Osteoblast (primary cell): Measurements from ENCODE around the gene CPLX3. TPM values are rescaled to one million over a fixed set of nuclear protein-coding genes. Genes with fewer than 3 reads are reported as not detected.
"Not testable (repeated sequence)": the region's sequence is repeated elsewhere in the genome, so short reads cannot be mapped to it uniquely, and the experiment has no call there.

Source experiments
- DNase-seq: peaks from one replicate; pipeline ENCODE4 v3.0.0; 2011; ENCODE audit warnings: low spot score, mixed read lengths; ENCODE audit not compliant: insufficient read length; ENCODE audit errors: missing footprints
- H2AFZ ChIP-seq: 2 replicates; pipeline ENCODE4 v1.6.0; 2011; ENCODE audit warnings: mild to moderate bottlenecking, low read length
- H3K27ac ChIP-seq: 2 replicates; pipeline ENCODE4 v1.5.1; 2011; ENCODE audit warnings: mild to moderate bottlenecking, low read depth, low read length, moderate library complexity
- H3K27me3 ChIP-seq: 2 replicates; pipeline ENCODE4 v1.6.0; 2012; ENCODE audit warnings: mild to moderate bottlenecking, control low read depth, inconsistent platforms, low read length, moderate library complexity; ENCODE audit not compliant: insufficient read depth
- H3K36me3 ChIP-seq: 2 replicates; pipeline ENCODE4 v1.5.1; 2011; ENCODE audit warnings: mild to moderate bottlenecking, low read length, control low read depth, moderate library complexity; ENCODE audit not compliant: insufficient read depth
- H3K4me1 ChIP-seq: 2 replicates; pipeline ENCODE4 v1.5.1; 2011; ENCODE audit warnings: mild to moderate bottlenecking, low read length, control low read depth, moderate library complexity; ENCODE audit not compliant: insufficient read depth
- H3K4me2 ChIP-seq: 2 replicates; pipeline ENCODE4 v1.6.0; 2011; ENCODE audit warnings: mild to moderate bottlenecking, low read length; ENCODE audit not compliant: insufficient read depth
- H3K4me3 ChIP-seq: fragments of 200-600 bp; sonication (generic); 3 replicates; pipeline ENCODE4 v1.5.1; 2012; ENCODE audit warnings: mild to moderate bottlenecking, low read length, inconsistent platforms; ENCODE audit not compliant: insufficient read depth
- H3K79me2 ChIP-seq: 2 replicates; pipeline ENCODE4 v1.6.0; 2012; ENCODE audit warnings: mild to moderate bottlenecking, low read length, control low read depth, inconsistent platforms; ENCODE audit not compliant: insufficient read depth
- H3K9me3 ChIP-seq: 2 replicates; pipeline ENCODE4 v1.5.1; 2011; ENCODE audit warnings: low read depth, low read length, control low read depth
- H4K20me1 ChIP-seq: 2 replicates; pipeline ENCODE4 v1.6.0; 2012; ENCODE audit warnings: mild to moderate bottlenecking, low read length, control low read depth; ENCODE audit not compliant: insufficient read depth
- total RNA-seq: library from RNA; depleted of rRNA; stranded (reverse); fragments of >200 nt; gene quantifications from 2 replicates; pipeline ENCODE4 v1.2.3, GENCODE V29; 2012
- TF ChIP-seq, protein P1 (sequence below): IDR thresholded peaks from 2 replicates; pipeline ENCODE4 v1.5.1; 2011; ENCODE audit warnings: mild to moderate bottlenecking, low read depth, low read length, moderate library complexity; ENCODE audit errors: extremely low read depth

The CPLX3 gene
- total RNA-seq, 1 donor: not detected

DNA sequence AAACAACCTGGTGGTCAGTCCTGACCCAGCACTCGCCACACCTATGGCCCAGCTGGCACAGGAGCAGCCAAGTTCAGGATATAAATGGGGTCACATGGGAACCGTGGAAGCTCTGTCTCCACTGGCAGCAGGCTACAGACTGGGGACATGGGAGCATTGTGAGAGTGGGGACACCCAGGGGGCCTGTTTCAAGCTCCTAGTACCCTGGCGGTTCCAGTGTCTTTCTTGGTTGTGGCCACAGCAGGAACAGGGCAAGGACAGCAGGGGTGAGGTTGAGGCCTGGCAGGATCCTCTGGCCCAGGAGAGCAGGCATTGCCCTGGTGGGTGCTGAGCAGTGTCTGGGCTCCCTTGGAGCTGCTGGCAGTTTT lies 42.6 kb upstream of the CPLX3 start:
- TF ChIP-seq, protein P1, sequence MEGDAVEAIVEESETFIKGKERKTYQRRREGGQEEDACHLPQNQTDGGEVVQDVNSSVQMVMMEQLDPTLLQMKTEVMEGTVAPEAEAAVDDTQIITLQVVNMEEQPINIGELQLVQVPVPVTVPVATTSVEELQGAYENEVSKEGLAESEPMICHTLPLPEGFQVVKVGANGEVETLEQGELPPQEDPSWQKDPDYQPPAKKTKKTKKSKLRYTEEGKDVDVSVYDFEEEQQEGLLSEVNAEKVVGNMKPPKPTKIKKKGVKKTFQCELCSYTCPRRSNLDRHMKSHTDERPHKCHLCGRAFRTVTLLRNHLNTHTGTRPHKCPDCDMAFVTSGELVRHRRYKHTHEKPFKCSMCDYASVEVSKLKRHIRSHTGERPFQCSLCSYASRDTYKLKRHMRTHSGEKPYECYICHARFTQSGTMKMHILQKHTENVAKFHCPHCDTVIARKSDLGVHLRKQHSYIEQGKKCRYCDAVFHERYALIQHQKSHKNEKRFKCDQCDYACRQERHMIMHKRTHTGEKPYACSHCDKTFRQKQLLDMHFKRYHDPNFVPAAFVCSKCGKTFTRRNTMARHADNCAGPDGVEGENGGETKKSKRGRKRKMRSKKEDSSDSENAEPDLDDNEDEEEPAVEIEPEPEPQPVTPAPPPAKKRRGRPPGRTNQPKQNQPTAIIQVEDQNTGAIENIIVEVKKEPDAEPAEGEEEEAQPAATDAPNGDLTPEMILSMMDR: no peak
- Histone ChIP-seq H2AFZ (no peak overlapping the region), H3K4me2 (peak overlapping the region; percentile 86), H3K27ac (peak overlapping the region; percentile 18), H3K36me3 (no peaks in the 10 kb centered on the region), H3K9me3 (no peaks in the 10 kb centered on the region), H3K4me3 (peak overlapping the region; percentile 88), H3K79me2 (peaks cover 65% of the 10 kb centered on the region), H4K20me1 (peaks cover 52% of the 10 kb centered on the region), H3K4me1 (peaks cover 57% of the 10 kb centered on the region), H3K27me3 (no peaks in the 10 kb centered on the region)
- no peak for DNase-seq

DNA sequence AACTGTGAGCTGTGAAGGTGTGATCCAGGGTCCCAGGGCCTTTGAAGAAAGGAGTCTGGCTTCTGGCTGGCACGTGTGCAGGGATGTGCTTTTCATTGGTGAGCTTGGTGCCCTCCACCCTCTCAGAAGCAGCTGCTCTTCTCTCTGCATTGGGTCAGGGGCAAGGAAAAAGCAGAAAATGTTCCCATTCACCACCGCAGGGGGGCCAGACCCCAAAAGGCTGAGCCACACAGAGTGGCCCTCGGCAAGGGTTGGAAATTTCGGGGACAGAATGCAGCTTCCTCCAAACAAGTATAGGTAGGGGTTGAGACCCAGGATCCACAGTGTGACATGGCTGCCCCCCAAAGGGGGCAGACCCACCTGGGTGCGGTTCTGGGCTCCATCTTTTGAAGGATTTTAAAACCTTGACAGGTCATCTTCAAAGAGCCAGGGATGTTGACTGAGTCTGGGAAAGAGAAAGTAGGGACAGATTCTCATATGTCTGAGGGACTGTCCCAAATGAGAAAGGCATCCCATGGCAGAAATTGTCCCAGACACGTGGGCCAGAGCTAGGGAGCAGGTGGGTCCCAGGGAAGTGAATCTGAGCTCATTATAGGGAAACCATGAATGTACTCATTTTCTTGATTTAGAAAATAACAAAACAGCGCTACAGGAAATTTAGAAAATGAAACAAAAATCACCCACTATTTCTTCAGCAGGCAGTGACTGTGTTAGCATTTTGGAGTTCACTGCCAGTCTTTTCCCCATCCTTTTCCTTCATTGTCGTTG lies 41.8 kb upstream of the CPLX3 start:
- Histone ChIP-seq H3K79me2 (peaks cover 73% of the 10 kb centered on the region), H2AFZ (no peak overlapping the region), H3K9me3 (no peaks in the 10 kb centered on the region), H3K36me3 (no peaks in the 10 kb centered on the region), H3K4me2 (no peak overlapping the region), H3K4me1 (peaks cover 65% of the 10 kb centered on the region), H3K27me3 (no peaks in the 10 kb centered on the region), H4K20me1 (peaks cover 58% of the 10 kb centered on the region), H3K4me3 (no peak overlapping the region), H3K27ac (peak overlapping the region; percentile 16)
- TF ChIP-seq, protein P1: no peak
- no peak for DNase-seq

DNA sequence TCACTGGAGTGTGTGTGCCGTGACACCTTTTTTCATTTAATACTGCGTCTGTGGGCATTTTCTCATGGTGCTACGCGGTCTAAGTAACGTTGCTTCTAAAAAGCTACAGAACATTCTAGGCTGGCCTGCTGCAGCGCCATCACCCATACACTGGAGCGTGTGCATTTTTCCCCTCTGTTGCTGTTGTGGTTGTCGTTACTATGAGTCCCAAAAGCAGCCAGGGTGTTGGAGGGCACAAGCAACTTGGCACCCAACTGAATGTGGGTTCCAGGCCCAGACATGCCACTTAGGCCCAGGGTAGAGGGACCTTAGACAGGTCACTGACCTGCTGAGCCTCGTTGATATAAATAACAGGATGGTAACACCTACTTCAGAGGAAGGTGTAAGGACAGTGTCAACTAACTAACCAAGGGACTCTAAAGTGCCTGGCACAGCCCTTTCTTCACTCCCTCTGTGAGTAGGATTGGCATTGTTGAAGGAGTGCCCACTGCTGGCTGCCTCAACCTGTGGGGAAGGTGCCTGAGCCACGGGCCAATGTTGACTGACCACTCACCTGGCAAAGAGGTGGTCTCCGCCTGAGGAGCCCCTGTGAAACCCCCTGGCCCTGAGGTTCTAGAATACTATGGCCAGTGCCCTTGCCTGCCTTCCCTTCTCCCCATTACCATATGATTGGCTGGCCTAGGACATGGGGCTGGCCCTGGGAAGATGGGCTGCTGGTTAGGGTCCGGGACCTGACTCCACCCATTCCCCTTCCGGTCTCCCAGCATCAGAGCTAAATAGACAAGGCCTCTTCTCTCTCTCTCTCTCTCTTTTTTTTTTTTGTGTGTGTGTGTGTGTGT lies 41.0 kb upstream of the CPLX3 start:
- TF ChIP-seq, protein P1: no peak
- Histone ChIP-seq H3K9me3 (no peaks in the 10 kb centered on the region), H4K20me1 (peaks cover 66% of the 10 kb centered on the region)

DNA sequence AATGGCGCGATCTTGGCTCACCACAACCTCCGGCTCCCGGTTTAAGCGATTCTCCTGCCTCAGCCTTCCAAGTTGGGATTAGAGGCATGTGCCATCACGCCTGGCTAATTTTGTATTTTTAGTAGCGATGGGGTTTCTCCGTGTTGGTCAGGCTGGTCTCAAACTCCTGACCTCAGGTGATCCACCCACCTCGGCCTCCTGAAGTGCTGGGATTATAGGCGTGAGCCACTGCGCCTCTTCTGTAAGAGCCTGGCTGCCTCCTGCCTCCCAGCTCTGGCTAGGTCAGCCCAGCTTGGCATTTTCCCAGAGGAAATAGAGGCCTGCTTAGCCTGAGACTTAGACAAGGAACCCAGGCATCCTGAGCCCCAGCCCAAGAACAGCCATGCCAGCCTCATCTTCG lies 40.3 kb upstream of the CPLX3 start:
- not testable (repeated sequence) for H3K27me3 ChIP-seq, DNase-seq, H2AFZ ChIP-seq, H3K9me3 ChIP-seq, H3K36me3 ChIP-seq, H3K4me3 ChIP-seq
- Histone ChIP-seq H3K27ac (peak overlapping the region; percentile 70), H3K4me2 (peak overlapping the region; percentile 49), H4K20me1 (peaks cover 67% of the 10 kb centered on the region), H3K4me1 (peaks cover 74% of the 10 kb centered on the region), H3K79me2 (peaks cover 87% of the 10 kb centered on the region)

More for the DNA sequence above, 41.0 kb upstream of the CPLX3 start:
- Histone ChIP-seq H3K79me2 (peaks cover 81% of the 10 kb centered on the region), H3K27ac (peak overlapping the region; percentile 16), H3K27me3 (no peaks in the 10 kb centered on the region), H3K4me2 (no peak overlapping the region), H3K4me1 (peaks cover 73% of the 10 kb centered on the region), H2AFZ (no peak overlapping the region), H3K4me3 (no peak overlapping the region), H3K36me3 (no peaks in the 10 kb centered on the region)
- no peak for DNase-seq
